Measurements from ENCODE around the gene SRSF7.

DNA sequence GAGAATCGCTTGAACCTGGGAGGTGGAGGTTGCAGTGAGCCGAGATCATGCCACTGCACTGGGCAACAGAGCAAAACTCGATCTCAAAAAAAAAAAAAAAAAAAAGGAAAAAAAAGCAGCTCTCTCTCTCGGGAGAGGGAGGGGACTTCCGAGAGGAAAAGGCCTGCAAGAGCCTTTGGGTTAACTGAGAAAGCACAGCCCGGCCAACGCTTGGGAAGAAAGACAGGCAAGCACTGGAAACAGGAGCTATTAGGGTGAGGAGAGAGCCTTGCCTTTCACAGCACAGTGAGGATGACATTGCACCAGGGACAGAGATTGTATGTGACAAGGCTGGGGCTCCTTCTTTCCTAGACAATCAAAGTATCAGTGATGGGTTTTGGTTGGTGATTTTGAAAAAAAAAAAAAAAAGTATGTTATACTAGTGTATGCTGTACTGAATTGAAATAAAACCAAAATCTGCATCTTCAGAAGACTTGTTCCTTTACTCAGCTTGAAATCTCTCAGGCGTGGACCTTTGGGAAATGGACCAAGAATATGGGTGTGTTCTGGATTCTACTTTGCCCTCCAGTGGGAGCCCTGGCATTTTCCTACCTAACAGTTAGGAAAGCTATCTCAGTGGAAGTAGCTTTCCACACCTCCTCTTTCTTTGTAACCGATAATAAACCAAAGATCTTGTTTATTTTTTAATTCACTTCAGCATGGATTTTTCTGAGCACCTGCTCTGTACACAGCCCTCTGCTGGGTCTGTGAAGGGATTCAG lies 16.7 kb downstream of the SRSF7 start:
- TF ChIP-seq, protein P1, sequence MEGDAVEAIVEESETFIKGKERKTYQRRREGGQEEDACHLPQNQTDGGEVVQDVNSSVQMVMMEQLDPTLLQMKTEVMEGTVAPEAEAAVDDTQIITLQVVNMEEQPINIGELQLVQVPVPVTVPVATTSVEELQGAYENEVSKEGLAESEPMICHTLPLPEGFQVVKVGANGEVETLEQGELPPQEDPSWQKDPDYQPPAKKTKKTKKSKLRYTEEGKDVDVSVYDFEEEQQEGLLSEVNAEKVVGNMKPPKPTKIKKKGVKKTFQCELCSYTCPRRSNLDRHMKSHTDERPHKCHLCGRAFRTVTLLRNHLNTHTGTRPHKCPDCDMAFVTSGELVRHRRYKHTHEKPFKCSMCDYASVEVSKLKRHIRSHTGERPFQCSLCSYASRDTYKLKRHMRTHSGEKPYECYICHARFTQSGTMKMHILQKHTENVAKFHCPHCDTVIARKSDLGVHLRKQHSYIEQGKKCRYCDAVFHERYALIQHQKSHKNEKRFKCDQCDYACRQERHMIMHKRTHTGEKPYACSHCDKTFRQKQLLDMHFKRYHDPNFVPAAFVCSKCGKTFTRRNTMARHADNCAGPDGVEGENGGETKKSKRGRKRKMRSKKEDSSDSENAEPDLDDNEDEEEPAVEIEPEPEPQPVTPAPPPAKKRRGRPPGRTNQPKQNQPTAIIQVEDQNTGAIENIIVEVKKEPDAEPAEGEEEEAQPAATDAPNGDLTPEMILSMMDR (IDR thresholded peaks at IDR 0.05): no peak
- TF ChIP-seq EZH2 (IDR thresholded peaks at IDR 0.05; ENCODE audit: borderline replicate concordance, insufficient read depth, low read depth, low read length, poor library complexity, severe bottlenecking): no peak
